Measurements from ENCODE around the gene ADGRD2. TPM values are rescaled to one million over a fixed set of nuclear protein-coding genes. Genes with fewer than 3 reads are reported as not detected.

The ADGRD2 gene
- total RNA-seq, 1 experiment from 2014 or later, result not detected

- ChIA-PET RAD21 (ENCODE audit: low non-redundant PET in 1 of 2, low total read pairs in 2 of 2, uncharacterized antibody in 2 of 2, unreplicated experiment in 2 of 2) (no interaction called here), CTCF (no interaction called here), POLR2A (interaction anchor here (0.8 kb wide), 1 partner anchor 26 kb away, joined by 5 read pairs; no protein-coding TSS in a partner anchor)
- H4K20me1 ChIP-seq (ENCODE audit: insufficient read depth), result no peaks in the 10 kb centered on the region
- H3K27me3 ChIP-seq (ENCODE audit: insufficient read depth, low read length), result no peaks in the 10 kb centered on the region
- H3K27ac ChIP-seq (ENCODE audit: low read depth, low read length), result no peak overlapping the region
- H3K9ac ChIP-seq (ENCODE audit: low read length), result peak overlapping the region; percentile 27; the same call in 1 of the 2 replicates
- H3K4me1 ChIP-seq (ENCODE audit: control insufficient read depth in 1 of 2, insufficient read depth in 2 of 2, low read length in 2 of 2), result peaks cover 9 to 26% of the 10 kb centered on the region in 2 experiments
- H3K4me3 ChIP-seq (replicated peaks in 1 of 2; ENCODE audit: low read depth in 1 of 2, low read length in 2 of 2), result peak overlapping the region; percentile 31 to 32
- ATAC-seq (no peak), DNase-seq (ENCODE audit: low read depth, low spot score) (no peak)
- no peaks in the 10 kb centered on the region for H3K79me2 ChIP-seq (ENCODE audit: insufficient read depth, low read length)
- BruUV-seq (replicated peaks), result no TSS peak
- H3K36me3 ChIP-seq (ENCODE audit: control insufficient read depth in 1 of 2, insufficient read depth in 2 of 2, low read length in 2 of 2), result no peaks in the 10 kb centered on the region
- intact Hi-C loops (cut with micrococcal nuclease), result no loop called here
- no peaks in the 10 kb centered on the region for H3K9me3 ChIP-seq (ENCODE audit: control insufficient read depth in 1 of 2, insufficient read depth in 1 of 2, low read depth in 1 of 2, low read length in 2 of 2)
- no peaks in the 10 kb centered on the region for H3K9me2 ChIP-seq (ENCODE audit: insufficient read depth)
- H3K4me2 ChIP-seq (ENCODE audit: low read length), result peak overlapping the region; percentile 71
- H2AFZ ChIP-seq (ENCODE audit: low read depth, low read length, poor library complexity, severe bottlenecking), result no peak overlapping the region
- TF ChIP-seq SP1 (IDR thresholded peaks at IDR 0.05; ENCODE audit: low read depth) (no peak), YY1 (IDR thresholded peaks at IDR 0.05; ENCODE audit: extremely low read depth, insufficient replicate concordance, low read depth, low read length) (no peak), ZNF274 (IDR thresholded peaks at IDR 0.05; ENCODE audit: low read depth, low read length) (no peak), CBX3 (IDR thresholded peaks at IDR 0.05; ENCODE audit: low read depth) (no peak), TCF7L2 (IDR thresholded peaks at IDR 0.05; ENCODE audit: borderline replicate concordance, extremely low read depth, insufficient read depth, insufficient read length) (peak; percentile 65), POLR2AphosphoS5 (IDR thresholded peaks at IDR 0.05; ENCODE audit: low read depth, low read length) (no peak)
Measured at GRCh38 chr9:124477648-124478285, 27.5 kb downstream of the ADGRD2 start.

- peak overlapping the region; percentile 71; the same call in 1 of the 2 replicates for H3K4me2 ChIP-seq (ENCODE audit: low read length)
- H3K9me3 ChIP-seq (ENCODE audit: control insufficient read depth in 1 of 2, insufficient read depth in 1 of 2, low read depth in 1 of 2, low read length in 2 of 2), result no peaks in the 10 kb centered on the region
- intact Hi-C loops (cut with micrococcal nuclease), result no loop called here
- ChIA-PET CTCF (no interaction called here), POLR2A (interaction anchor here (0.8 kb wide), 1 partner anchor 27 kb away, joined by 5 read pairs; no protein-coding TSS in a partner anchor), RAD21 (ENCODE audit: low non-redundant PET in 1 of 2, low total read pairs in 2 of 2, uncharacterized antibody in 2 of 2, unreplicated experiment in 2 of 2) (no interaction called here)
- no TSS peak for BruUV-seq (replicated peaks)
- no peak overlapping the region for H3K27ac ChIP-seq (ENCODE audit: low read depth, low read length)
- no peak overlapping the region for H2AFZ ChIP-seq (ENCODE audit: low read depth, low read length, poor library complexity, severe bottlenecking)
- ATAC-seq (no peak), DNase-seq (ENCODE audit: low read depth, low spot score) (no peak)
- H3K79me2 ChIP-seq (ENCODE audit: insufficient read depth, low read length), result no peaks in the 10 kb centered on the region
- peaks cover 9 to 26% of the 10 kb centered on the region in 2 experiments for H3K4me1 ChIP-seq (ENCODE audit: control insufficient read depth in 1 of 2, insufficient read depth in 2 of 2, low read length in 2 of 2)
- no peaks in the 10 kb centered on the region for H4K20me1 ChIP-seq (ENCODE audit: insufficient read depth)
- no peak overlapping the region for H3K4me3 ChIP-seq (replicated peaks in 1 of 2; ENCODE audit: low read depth in 1 of 2, low read length in 2 of 2)
- no peaks in the 10 kb centered on the region for H3K27me3 ChIP-seq (ENCODE audit: insufficient read depth, low read length)
- no peak overlapping the region for H3K9ac ChIP-seq (ENCODE audit: low read length)
- no peaks in the 10 kb centered on the region for H3K9me2 ChIP-seq (ENCODE audit: insufficient read depth)
- no peaks in the 10 kb centered on the region for H3K36me3 ChIP-seq (ENCODE audit: control insufficient read depth in 1 of 2, insufficient read depth in 2 of 2, low read length in 2 of 2)
- no peak for TF ChIP-seq ATF3 (IDR thresholded peaks at IDR 0.05)
- no peak for TF ChIP-seq SIN3A (IDR thresholded peaks at IDR 0.05; ENCODE audit: low read depth)
- TF ChIP-seq ZNF274 (IDR thresholded peaks at IDR 0.05; ENCODE audit: low read depth, low read length), result no peak
- TF ChIP-seq POLR2A (IDR thresholded peaks at IDR 0.05; ENCODE audit: borderline replicate concordance, extremely low read depth, insufficient read depth, insufficient read length), result no peak
- TF ChIP-seq MAX (IDR thresholded peaks at IDR 0.05), result no peak
- no peak for TF ChIP-seq SP1 (IDR thresholded peaks at IDR 0.05; ENCODE audit: low read depth)
- no peak for TF ChIP-seq REST (IDR thresholded peaks at IDR 0.05; ENCODE audit: low read depth)
- TF ChIP-seq ZBTB33 (IDR thresholded peaks at IDR 0.05; ENCODE audit: extremely low read depth, insufficient replicate concordance, low read length), result no peak
- no peak for TF ChIP-seq RAD21 (IDR thresholded peaks at IDR 0.05; ENCODE audit: low read depth)
- TF ChIP-seq JUND (IDR thresholded peaks at IDR 0.05), result no peak
- TF ChIP-seq CBX3 (IDR thresholded peaks at IDR 0.05; ENCODE audit: low read depth), result no peak
Measured at GRCh38 chr9:124478354-124478753, 28.1 kb downstream of the ADGRD2 start.

Measured in HCT116 (cell line).